HCT116 (cell line): Measurements from ENCODE around the gene UQCC2.

Source experiments
- EGR1 ChIP-seq: IDR thresholded peaks from 2 replicates; pipeline ENCODE4 v1.6.1; 2012; ENCODE audit warnings: low read depth
- EZH2phosphoT487 ChIP-seq: fragments of 200-600 bp; IDR thresholded peaks from 2 replicates; pipeline ENCODE4 v1.6.1; 2018; ENCODE audit warnings: antibody characterized with exemption, borderline replicate concordance
- JUND ChIP-seq: IDR thresholded peaks from 2 replicates; pipeline ENCODE4 v1.6.1; 2012
- POLR2AphosphoS5 ChIP-seq: IDR thresholded peaks from 2 replicates; pipeline ENCODE4 v1.6.1; 2011; ENCODE audit warnings: mild to moderate bottlenecking, low read depth, low read length, moderate library complexity
- SIN3A ChIP-seq: IDR thresholded peaks from 2 replicates; pipeline ENCODE4 v1.6.1; 2012; ENCODE audit warnings: low read depth
- TF ChIP-seq, protein P1 (sequence below), 3 experiments: fragments of 200-600 bp in 1 of 3; sonication (generic) in 1 of 3; IDR thresholded peaks in 2 of 3; conservative IDR thresholded peaks in 1 of 3; 2 replicates each; pipeline ENCODE4 v1.5.1; 2012 to 2017; ENCODE audit warnings: low read depth in 2 of 3, low read length in 2 of 3, antibody characterized with exemption in 1 of 3, borderline replicate concordance in 1 of 3, control low read depth in 1 of 3, mild to moderate bottlenecking in 1 of 3, mixed read lengths in 1 of 3, mixed run types in 1 of 3, moderate library complexity in 1 of 3; ENCODE audit not compliant: insufficient read depth in 1 of 3
- TF ChIP-seq, protein P2 (sequence below): IDR thresholded peaks from 2 replicates; pipeline ENCODE4 v1.6.1; 2012

DNA sequence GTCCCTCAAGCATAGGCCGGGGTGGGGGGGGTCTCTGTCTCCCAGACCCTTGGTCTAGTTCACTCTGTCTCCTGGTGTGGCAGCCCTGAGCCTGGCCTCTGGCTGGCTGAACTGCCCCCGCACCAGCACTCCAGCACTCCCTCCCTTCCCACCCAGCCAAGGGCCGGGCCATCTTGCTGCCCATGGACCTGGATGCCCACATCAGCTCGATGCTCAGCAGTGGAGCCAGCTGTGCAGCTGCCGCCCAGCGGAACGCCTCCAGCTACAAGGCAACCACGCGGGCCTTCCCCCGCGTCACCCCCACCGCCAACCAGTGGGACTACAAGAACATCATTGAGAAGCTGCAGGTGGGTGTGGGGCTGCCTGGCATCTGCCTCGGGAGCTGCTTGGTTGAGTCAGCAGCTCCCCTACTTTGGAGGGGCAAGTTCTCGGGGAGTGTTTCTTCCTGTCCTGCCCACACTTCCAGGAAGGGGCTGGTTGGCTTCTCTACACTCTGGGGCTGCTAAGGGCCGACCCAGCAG, 28.4 kb downstream of the UQCC2 start:
- TF ChIP-seq JUND (no peak), SIN3A (no peak), EGR1 (no peak), EZH2phosphoT487 (no peak), POLR2AphosphoS5 (no peak)
- TF ChIP-seq, protein P1, sequence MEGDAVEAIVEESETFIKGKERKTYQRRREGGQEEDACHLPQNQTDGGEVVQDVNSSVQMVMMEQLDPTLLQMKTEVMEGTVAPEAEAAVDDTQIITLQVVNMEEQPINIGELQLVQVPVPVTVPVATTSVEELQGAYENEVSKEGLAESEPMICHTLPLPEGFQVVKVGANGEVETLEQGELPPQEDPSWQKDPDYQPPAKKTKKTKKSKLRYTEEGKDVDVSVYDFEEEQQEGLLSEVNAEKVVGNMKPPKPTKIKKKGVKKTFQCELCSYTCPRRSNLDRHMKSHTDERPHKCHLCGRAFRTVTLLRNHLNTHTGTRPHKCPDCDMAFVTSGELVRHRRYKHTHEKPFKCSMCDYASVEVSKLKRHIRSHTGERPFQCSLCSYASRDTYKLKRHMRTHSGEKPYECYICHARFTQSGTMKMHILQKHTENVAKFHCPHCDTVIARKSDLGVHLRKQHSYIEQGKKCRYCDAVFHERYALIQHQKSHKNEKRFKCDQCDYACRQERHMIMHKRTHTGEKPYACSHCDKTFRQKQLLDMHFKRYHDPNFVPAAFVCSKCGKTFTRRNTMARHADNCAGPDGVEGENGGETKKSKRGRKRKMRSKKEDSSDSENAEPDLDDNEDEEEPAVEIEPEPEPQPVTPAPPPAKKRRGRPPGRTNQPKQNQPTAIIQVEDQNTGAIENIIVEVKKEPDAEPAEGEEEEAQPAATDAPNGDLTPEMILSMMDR (IDR thresholded peaks at IDR 0.05 in 2 of 3, conservative IDR thresholded peaks at IDR 0.05 in 1 of 3; ENCODE audit: borderline replicate concordance in 1 of 3, insufficient read depth in 1 of 3, low read depth in 2 of 3, low read length in 2 of 3): no peak
- TF ChIP-seq, protein P2, sequence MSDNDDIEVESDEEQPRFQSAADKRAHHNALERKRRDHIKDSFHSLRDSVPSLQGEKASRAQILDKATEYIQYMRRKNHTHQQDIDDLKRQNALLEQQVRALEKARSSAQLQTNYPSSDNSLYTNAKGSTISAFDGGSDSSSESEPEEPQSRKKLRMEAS: no peak
